Sigmoid colon (tissue), 7 donors: ENCODE results near the gene SCPEP1. TPM values are rescaled to one million over a fixed set of nuclear protein-coding genes. Genes with fewer than 3 reads are reported as not detected.
A peak's percentile ranks its signal among the peaks of the same experiment; 100 is the strongest.
"Not testable (repeated sequence)": the region's sequence is repeated elsewhere in the genome, so short reads cannot be mapped to it uniquely, and the experiment has no call there.

ENCODE experiments used
- DNase-seq: peaks from one replicate; pipeline ENCODE4 v3.0.0-alpha.2; 2019
- H3K27ac ChIP-seq, 4 donors: fragments of 200-600 bp; sonication (generic); one replicate each; pipeline ENCODE4 v1.5.1; 2016 to 2019; ENCODE audit warnings: mild to moderate bottlenecking in 1 of 4
- H3K27me3 ChIP-seq, 3 donors: fragments of 200-600 bp; sonication (generic); one replicate each; pipeline ENCODE4 v1.5.1; 2019; ENCODE audit warnings: mild to moderate bottlenecking in 1 of 3
- H3K36me3 ChIP-seq, 4 donors: fragments of 200-600 bp; sonication (generic); one replicate each; pipeline ENCODE4 v1.5.1; 2016 to 2019
- H3K4me1 ChIP-seq, 4 donors: fragments of 200-600 bp; sonication (generic); one replicate each; pipeline ENCODE4 v1.5.1; 2017 to 2019
- H3K4me3 ChIP-seq, 4 donors: fragments of 200-600 bp; sonication (generic); one replicate each; pipeline ENCODE4 v1.5.1; 2017 to 2019; ENCODE audit warnings: mild to moderate bottlenecking in 2 of 4, moderate library complexity in 1 of 4
- H3K9me3 ChIP-seq, 4 donors: fragments of 200-600 bp in 3 of 4; sonication (generic) in 3 of 4; one replicate each; pipeline versions ENCODE4 v1.5.1 to v1.6.1; 2013 to 2019
- EP300 ChIP-seq, 4 donors: sonication (generic); formaldehyde crosslinking; IDR thresholded peaks; one replicate each; pipeline ENCODE4 v1.6.1; 2017; ENCODE audit warnings: antibody characterized with exemption in 4 of 4
- POLR2A ChIP-seq, 2 donors: fragments of 450-650 bp; IDR thresholded peaks; one replicate each; pipeline ENCODE4 v1.6.1; 2016; ENCODE audit warnings: antibody characterized with exemption in 2 of 2, mild to moderate bottlenecking in 2 of 2, moderate library complexity in 2 of 2
- POLR2AphosphoS5 ChIP-seq, 4 donors: sonication (generic); formaldehyde crosslinking; IDR thresholded peaks; one replicate each; pipeline ENCODE4 v1.6.1; 2017; ENCODE audit warnings: antibody characterized with exemption in 4 of 4
- WGBS, 2 donors: extraction: QIAGEN DNeasy Blood & Tissue Kit; methylation state at CpG; one replicate each; pipeline ENCODE4 v1.1.7; 2013; 5-methylcytosine and 5-hydroxymethylcytosine counted together
- intact Hi-C: fragments of 100-400 bp; cut with DNase I; formaldehyde crosslinking; loops from one replicate; pipeline ENCODE4 v1.15.1; 2023
- polyA plus RNA-seq, 3 donors: library from polyadenylated mRNA; stranded (reverse); fragments of 200-250 nt; gene quantifications; one replicate each; pipeline ENCODE4 v1.2.3, GENCODE V29; 2013
- total RNA-seq, 4 donors: library from RNA; depleted of rRNA; stranded (reverse); fragments of >200 nt; gene quantifications; one replicate each; pipeline ENCODE4 v1.1.0, GENCODE V29; 2016
- TF ChIP-seq, protein P1 (sequence below), 4 experiments: fragments of 450-650 bp in 3 of 4; fragments of 200-600 bp in 1 of 4; IDR thresholded peaks; one replicate each; pipeline ENCODE4 v1.5.1; 2016 to 2019; ENCODE audit warnings: antibody characterized with exemption in 4 of 4, mild to moderate bottlenecking in 3 of 4, moderate library complexity in 2 of 4
- donor health status: healthy with polysubstance abuse.
- donor health status: Bipolar disorder and iron deficiency.
- donor health status: healthy.

The SCPEP1 gene
- total and polyA plus RNA-seq, 7 donors: 19.8 to 141 (median 77.8) TPM

DNA sequence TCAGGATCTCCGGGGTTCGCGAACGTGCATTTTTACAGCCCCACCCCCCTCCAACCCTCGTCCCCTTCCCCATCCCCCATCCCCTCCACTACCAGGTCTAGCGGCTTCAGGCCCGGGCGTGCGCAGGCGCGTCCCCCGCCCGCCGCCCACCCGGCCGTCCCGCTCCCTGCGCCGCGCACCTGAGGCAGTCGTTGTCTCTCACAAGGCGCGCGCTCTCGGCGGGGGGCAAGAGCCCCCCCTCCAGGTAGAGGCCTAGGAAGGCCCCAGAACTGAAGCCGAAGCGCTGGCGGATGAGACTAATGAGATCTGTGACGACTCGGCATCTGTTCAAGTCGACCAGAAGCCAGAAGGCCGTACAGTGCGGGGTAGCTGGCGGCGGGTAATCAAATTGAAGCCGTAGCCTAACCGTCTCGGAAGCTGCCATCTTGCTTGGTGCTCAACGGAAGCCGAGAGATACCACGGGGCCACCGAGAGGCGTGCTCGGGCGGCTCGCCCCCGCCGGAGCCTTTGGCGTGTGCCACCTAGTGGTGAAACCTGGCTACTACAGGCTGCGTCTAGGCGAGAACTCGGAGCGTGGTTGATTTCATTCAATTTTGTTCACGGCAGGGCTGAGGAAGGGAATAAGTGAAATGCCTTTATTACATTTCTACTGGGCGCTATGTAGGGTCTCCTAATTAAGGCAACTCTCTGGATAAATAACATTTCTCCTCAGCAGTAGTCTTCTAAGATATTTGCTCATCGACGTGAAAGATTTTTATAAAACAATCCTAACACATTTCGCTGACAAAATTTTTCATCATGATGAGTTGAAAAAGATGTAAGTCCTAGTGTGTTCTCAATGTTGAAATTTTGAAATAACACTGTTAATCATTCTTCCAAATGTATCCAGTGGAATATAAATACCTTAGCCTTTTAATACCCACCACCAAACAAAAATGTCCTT, 17.1 kb upstream of the SCPEP1 start, which contains the start of gene COIL:
Gene COIL (minus strand): TSS at position 455 of the 943 bp plus-strand sequence. CDS start 31 bp downstream, at position 424.
- peak; percentile 95 for DNase-seq
- intact Hi-C loops: no loop called here
- Histone ChIP-seq H3K4me1 (peaks cover 0 to 22% (median 14%) of the 10 kb centered on the region in 4 donors), H3K27me3 (no peaks in the 10 kb centered on the region), H3K4me3 (peak within 1 kb of the TSS; percentile 74 to 94 (median 92)), H3K9me3 (no peaks in the 10 kb centered on the region), H3K36me3 (peaks cover 0 to 3% (median 0%) of the 10 kb centered on the region in 4 donors), H3K27ac (peak within 1 kb of the TSS; percentile 83 to 93 (median 89))
- TF ChIP-seq, protein P1, sequence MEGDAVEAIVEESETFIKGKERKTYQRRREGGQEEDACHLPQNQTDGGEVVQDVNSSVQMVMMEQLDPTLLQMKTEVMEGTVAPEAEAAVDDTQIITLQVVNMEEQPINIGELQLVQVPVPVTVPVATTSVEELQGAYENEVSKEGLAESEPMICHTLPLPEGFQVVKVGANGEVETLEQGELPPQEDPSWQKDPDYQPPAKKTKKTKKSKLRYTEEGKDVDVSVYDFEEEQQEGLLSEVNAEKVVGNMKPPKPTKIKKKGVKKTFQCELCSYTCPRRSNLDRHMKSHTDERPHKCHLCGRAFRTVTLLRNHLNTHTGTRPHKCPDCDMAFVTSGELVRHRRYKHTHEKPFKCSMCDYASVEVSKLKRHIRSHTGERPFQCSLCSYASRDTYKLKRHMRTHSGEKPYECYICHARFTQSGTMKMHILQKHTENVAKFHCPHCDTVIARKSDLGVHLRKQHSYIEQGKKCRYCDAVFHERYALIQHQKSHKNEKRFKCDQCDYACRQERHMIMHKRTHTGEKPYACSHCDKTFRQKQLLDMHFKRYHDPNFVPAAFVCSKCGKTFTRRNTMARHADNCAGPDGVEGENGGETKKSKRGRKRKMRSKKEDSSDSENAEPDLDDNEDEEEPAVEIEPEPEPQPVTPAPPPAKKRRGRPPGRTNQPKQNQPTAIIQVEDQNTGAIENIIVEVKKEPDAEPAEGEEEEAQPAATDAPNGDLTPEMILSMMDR (IDR thresholded peaks at IDR 0.05): peak; percentile 97 to 99 (median 98)
- TF ChIP-seq EP300 (IDR thresholded peaks at IDR 0.05): no peak
- peak; percentile 49 to 70 (median 69) for TF ChIP-seq POLR2AphosphoS5 (IDR thresholded peaks at IDR 0.05)
- WGBS, 2 donors: 3 to 4% methylated on average over 59 of the region's 59 CpGs

DNA sequence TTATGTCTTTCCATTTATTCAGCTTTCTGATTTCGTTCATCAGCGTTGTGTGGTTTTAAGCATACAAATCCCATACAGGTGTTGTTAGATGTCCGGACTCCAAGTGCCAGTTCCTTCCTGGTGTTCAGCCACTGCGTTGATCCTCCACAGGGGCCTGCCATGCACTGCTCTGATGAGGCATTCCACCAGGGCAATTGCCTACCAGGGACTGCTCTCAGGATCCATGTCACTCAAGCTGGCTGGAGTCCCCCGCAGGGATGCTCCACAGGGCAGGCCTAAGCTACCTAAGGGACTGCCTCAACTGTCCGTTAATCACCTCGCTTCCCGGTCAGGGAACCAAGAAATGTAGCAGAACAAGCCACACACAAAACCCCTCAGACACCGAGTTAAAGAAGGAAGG, 12.7 kb upstream of the SCPEP1 start:
- H3K27ac ChIP-seq, DNase-seq, H3K27me3 ChIP-seq, H3K4me3 ChIP-seq, H3K9me3 ChIP-seq, intact Hi-C loops, H3K4me1 ChIP-seq, H3K36me3 ChIP-seq: not testable (repeated sequence)
- WGBS, 2 donors: 85 to 87% methylated on average over 9 of the region's 9 CpGs

DNA sequence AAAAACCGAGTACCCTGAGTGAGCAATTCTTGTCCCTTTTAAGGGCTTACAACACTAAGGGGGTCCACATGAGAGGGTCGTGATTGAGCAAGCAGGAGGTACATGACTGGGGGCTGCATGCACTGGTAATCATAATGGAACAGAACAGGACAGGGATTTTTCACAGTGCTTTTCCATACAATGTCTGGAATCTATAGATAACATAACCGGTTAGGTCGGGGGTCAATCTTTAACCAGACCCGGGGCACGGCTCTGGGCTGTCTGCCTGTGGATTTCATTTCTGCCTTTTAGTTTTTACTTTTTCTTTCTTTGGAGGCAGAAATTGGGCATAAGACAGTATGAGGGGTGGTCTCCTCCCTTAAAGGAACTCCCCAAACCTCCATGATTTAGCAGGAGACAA, 12.2 kb upstream of the SCPEP1 start:
- DNase-seq, intact Hi-C loops: not testable (repeated sequence)
- WGBS, 2 donors: 26 to 71% methylated on average over 6 of the region's 6 CpGs

DNA sequence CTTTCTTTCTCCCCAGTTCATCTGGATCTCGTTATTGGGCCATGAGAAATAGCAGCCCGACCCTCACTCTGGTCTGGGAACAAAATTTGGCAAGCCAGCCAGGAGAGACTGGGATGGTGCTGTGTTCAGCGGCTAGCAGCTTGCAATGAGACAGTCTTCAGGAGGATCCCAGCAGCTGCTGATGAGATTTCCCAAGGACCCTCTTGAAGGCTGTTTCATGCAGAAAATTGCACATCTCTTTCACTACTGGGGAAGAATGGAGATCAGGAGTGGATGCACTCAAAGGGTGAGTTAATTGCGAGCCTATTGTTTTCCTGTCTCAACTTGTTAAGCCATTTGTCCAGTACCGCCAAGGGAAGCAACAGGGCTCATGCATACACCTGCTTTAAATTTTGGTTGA, 11.6 kb upstream of the SCPEP1 start:
- H3K4me1 ChIP-seq: peaks cover 0 to 4% (median 0%) of the 10 kb centered on the region in 4 donors
- no peak overlapping the region for H3K27ac ChIP-seq
- H3K4me3 ChIP-seq: no peak overlapping the region
- no peaks in the 10 kb centered on the region for H3K9me3 ChIP-seq
- DNase-seq: no peak
- 74 to 82% methylated on average over 5 of the region's 5 CpGs for WGBS, 2 donors
- no peaks in the 10 kb centered on the region for H3K27me3 ChIP-seq
- H3K36me3 ChIP-seq: no peaks in the 10 kb centered on the region
- no peak for TF ChIP-seq POLR2A (IDR thresholded peaks at IDR 0.05)
- TF ChIP-seq EP300 (IDR thresholded peaks at IDR 0.05): no peak
- TF ChIP-seq, protein P1 (IDR thresholded peaks at IDR 0.05): no peak
- no peak for TF ChIP-seq POLR2AphosphoS5 (IDR thresholded peaks at IDR 0.05)
- intact Hi-C loops: no loop called here

More for the DNA sequence above, 12.2 kb upstream of the SCPEP1 start:
- not testable (repeated sequence) for H3K36me3 ChIP-seq, H3K27ac ChIP-seq, H3K9me3 ChIP-seq, H3K27me3 ChIP-seq, H3K4me3 ChIP-seq, H3K4me1 ChIP-seq

DNA sequence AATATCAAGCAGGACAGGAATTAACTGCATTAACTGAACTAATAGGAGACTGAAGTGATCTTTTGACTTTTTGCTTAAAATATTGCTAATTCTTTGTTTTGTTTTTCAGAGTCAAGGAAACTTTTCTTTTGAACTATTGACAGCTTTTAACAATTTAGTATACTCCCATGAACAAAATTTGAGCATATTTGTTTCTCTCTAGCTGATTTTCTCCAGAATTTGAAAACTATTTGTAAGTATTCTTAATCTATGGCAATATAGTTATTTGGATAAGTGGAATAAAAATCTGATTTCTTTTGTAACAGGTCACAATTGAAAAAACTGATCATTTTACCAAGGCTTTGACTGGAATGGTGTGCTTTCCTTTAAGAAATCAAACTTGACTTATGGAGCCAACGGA, 7.0 kb upstream of the SCPEP1 start:
- WGBS, 2 donors: 94% methylated on average over 1 of the region's 1 CpG

More for the DNA sequence above, 7.0 kb upstream of the SCPEP1 start:
- Histone ChIP-seq H3K9me3 (no peaks in the 10 kb centered on the region), H3K27me3 (no peaks in the 10 kb centered on the region), H3K4me1 (no peaks in the 10 kb centered on the region), H3K4me3 (no peak overlapping the region), H3K27ac (no peak overlapping the region), H3K36me3 (no peaks in the 10 kb centered on the region)
- intact Hi-C loops: loop anchor here (10.0 kb wide), 1 partner anchor 284 kb away; the partner anchor contains the start of gene MSI2
- DNase-seq: no peak
- TF ChIP-seq, protein P1 (IDR thresholded peaks at IDR 0.05): no peak
- no peak for TF ChIP-seq EP300 (IDR thresholded peaks at IDR 0.05)
- TF ChIP-seq POLR2AphosphoS5 (IDR thresholded peaks at IDR 0.05): no peak
- no peak for TF ChIP-seq POLR2A (IDR thresholded peaks at IDR 0.05)
